GM23338 (cell line): Measurements from ENCODE around the gene ACBD7. TPM values are rescaled to one million over a fixed set of nuclear protein-coding genes. Genes with fewer than 3 reads are reported as not detected.

ENCODE experiments used
- ATAC-seq: fragments of 200-7000 bp; cut with Tn5 transposase; 3 replicates; pipeline ENCODE4 v1.9.1; 2020
- DNase-seq: peaks from one replicate; pipeline ENCODE4 v3.0.0-alpha.2; 2015; ENCODE audit warnings: low spot score
- H2AFZ ChIP-seq: fragments of 200-600 bp; sonication (generic); 2 replicates; pipeline ENCODE4 v1.8.0; 2016; ENCODE audit warnings: antibody characterized with exemption, mild to moderate bottlenecking, moderate library complexity
- H3F3A ChIP-seq: fragments of 200-600 bp; sonication (generic); replicated peaks from 2 replicates; pipeline ENCODE4 v1.8.0; 2017; ENCODE audit warnings: antibody characterized with exemption, mixed run types, low read depth
- H3K27ac ChIP-seq: fragments of 200-600 bp; sonication (generic); 2 replicates; pipeline ENCODE4 v1.6.1; 2016; ENCODE audit warnings: low read depth
- H3K27me3 ChIP-seq: fragments of 200-600 bp; sonication (generic); 2 replicates; pipeline ENCODE4 v1.8.0; 2016; ENCODE audit warnings: mild to moderate bottlenecking, mixed run types, moderate library complexity; ENCODE audit not compliant: insufficient read depth
- H3K36me3 ChIP-seq: fragments of 200-600 bp; sonication (generic); 2 replicates; pipeline ENCODE4 v1.8.0; 2016; ENCODE audit warnings: mild to moderate bottlenecking; ENCODE audit not compliant: insufficient read depth
- H3K4me1 ChIP-seq: fragments of 200-600 bp; sonication (generic); 2 replicates; pipeline ENCODE4 v1.8.0; 2016; ENCODE audit warnings: mild to moderate bottlenecking, moderate library complexity; ENCODE audit not compliant: insufficient read depth
- H3K4me2 ChIP-seq: fragments of 200-600 bp; sonication (generic); 2 replicates; pipeline ENCODE4 v1.7.1; 2017; ENCODE audit warnings: mixed run types
- H3K4me3 ChIP-seq: fragments of 200-600 bp; sonication (generic); 2 replicates; pipeline ENCODE4 v1.6.1; 2016; ENCODE audit warnings: mixed run types
- H3K79me2 ChIP-seq: fragments of 200-600 bp; sonication (generic); replicated peaks from 2 replicates; pipeline ENCODE4 v1.8.0; 2017; ENCODE audit warnings: mild to moderate bottlenecking; ENCODE audit not compliant: insufficient read depth
- H3K9me2 ChIP-seq: fragments of 200-600 bp; sonication (generic); 2 replicates; pipeline ENCODE4 v1.8.0; 2017; ENCODE audit not compliant: insufficient read depth
- H4K20me1 ChIP-seq: fragments of 200-600 bp; sonication (generic); replicated peaks from 2 replicates; pipeline ENCODE4 v1.8.0; 2017; ENCODE audit warnings: mild to moderate bottlenecking; ENCODE audit not compliant: insufficient read depth
- H3K27ac Mint-ChIP-seq: 2 replicates; pipeline ENCODE4 v1.8.0; 2020; ENCODE audit warnings: inconsistent platforms, mild to moderate bottlenecking, moderate library complexity, mixed read lengths
- H3K27me3 Mint-ChIP-seq: 3 replicates; pipeline ENCODE4 v1.8.0; 2022; ENCODE audit warnings: low read depth, mild to moderate bottlenecking, moderate library complexity, mixed read lengths, inconsistent platforms; ENCODE audit not compliant: insufficient read depth, poor library complexity
- H3K36me3 Mint-ChIP-seq: 3 replicates; pipeline ENCODE4 v1.8.0; 2021; ENCODE audit warnings: low read depth, mild to moderate bottlenecking, inconsistent platforms, moderate library complexity, mixed read lengths
- H3K4me1 Mint-ChIP-seq: 3 replicates; pipeline ENCODE4 v1.8.0; 2020; ENCODE audit warnings: mild to moderate bottlenecking, inconsistent platforms, mixed read lengths
- H3K4me3 Mint-ChIP-seq: 3 replicates; pipeline ENCODE4 v1.8.0; 2021; ENCODE audit warnings: moderate library complexity, mild to moderate bottlenecking, inconsistent platforms, mixed read lengths
- H3K9me3 Mint-ChIP-seq: 3 replicates; pipeline ENCODE4 v1.8.0; 2020; ENCODE audit warnings: moderate library complexity, mild to moderate bottlenecking, inconsistent platforms, mixed read lengths
- CREB1 ChIP-seq: fragments of 250-450 bp; sonication (Bioruptor Pico); IDR thresholded peaks from 2 replicates; pipeline ENCODE4 v1.5.0; 2020; ENCODE audit warnings: low read depth, mild to moderate bottlenecking, moderate library complexity
- ETS1 ChIP-seq: IDR thresholded peaks from 2 replicates; pipeline ENCODE4 v1.6.1; 2016; ENCODE audit warnings: antibody characterized with exemption
- EZH2phosphoT487 ChIP-seq: fragments of 200-600 bp; sonication (generic); IDR thresholded peaks from one replicate; pipeline ENCODE4 v1.8.1; 2018; ENCODE audit warnings: antibody characterized with exemption; ENCODE audit not compliant: unreplicated experiment
- JUNB ChIP-seq: IDR thresholded peaks from one replicate; pipeline ENCODE4 v1.6.1; 2016; ENCODE audit warnings: antibody characterized with exemption; ENCODE audit not compliant: unreplicated experiment
- NANOG ChIP-seq: IDR thresholded peaks from 2 replicates; pipeline ENCODE4 v1.6.1; 2016; ENCODE audit warnings: antibody characterized with exemption, borderline replicate concordance
- ZNF114 ChIP-seq: fragments of 250-450 bp; sonication (Bioruptor Pico); IDR thresholded peaks from 2 replicates; pipeline ENCODE4 v1.5.0; 2020; ENCODE audit warnings: mild to moderate bottlenecking, moderate library complexity
- ZNF331 ChIP-seq: fragments of 250-450 bp; sonication (Bioruptor Pico); IDR thresholded peaks from 2 replicates; pipeline ENCODE4 v1.5.0; 2020; ENCODE audit warnings: low read depth, mild to moderate bottlenecking, moderate library complexity
- ZNF462 ChIP-seq: fragments of 250-450 bp; sonication (Bioruptor Pico); IDR thresholded peaks from 2 replicates; pipeline ENCODE4 v1.5.0; 2020; ENCODE audit warnings: mild to moderate bottlenecking, moderate library complexity
- polyA plus RNA-seq: library from polyadenylated mRNA; unstranded; fragments of >200 nt; fragmentation: Nextera tagmentation; extraction: Ambion mirVana; gene quantifications from 2 replicates; pipeline ENCODE4 v1.2.1, GENCODE V29; 2016
- total RNA-seq: library from RNA; depleted of rRNA; stranded (reverse); fragments of >200 nt; shearing (Covaris generic); gene quantifications from 2 replicates; pipeline ENCODE4 v1.2.3, GENCODE V29; 2014

The ACBD7 gene
- total and polyA plus RNA-seq, 2 experiments from 2014 or later = 2.8 to 14.7 TPM

GRCh38 chr10:15103513-15103912 is 14.9 kb upstream of the ACBD7 start:
- Mint-ChIP-seq H3K27ac (no peak overlapping the region), H3K4me1 (peaks cover 8% of the 10 kb centered on the region), H3K27me3 (no peaks in the 10 kb centered on the region), H3K4me3 (no peak overlapping the region), H3K9me3 (no peaks in the 10 kb centered on the region), H3K36me3 (peaks cover 49% of the 10 kb centered on the region)
- no peak overlapping the region for H3K4me3 ChIP-seq
- H3K27me3 ChIP-seq = no peaks in the 10 kb centered on the region
- no peak for ATAC-seq
- peaks cover 43% of the 10 kb centered on the region for H3K79me2 ChIP-seq
- H3F3A ChIP-seq = no peaks in the 10 kb centered on the region
- H3K9me2 ChIP-seq = no peaks in the 10 kb centered on the region
- DNase-seq = no peak
- peaks cover 29% of the 10 kb centered on the region; the same call in 1 of the 2 replicates for H3K36me3 ChIP-seq
- no peak overlapping the region for H2AFZ ChIP-seq
- TF ChIP-seq CREB1 (CRISPR knock-in tag) (no peak), ZNF114 (no peak), NANOG (no peak), EZH2phosphoT487 (no peak), ZNF331 (CRISPR knock-in tag) (no peak), ZNF462 (CRISPR knock-in tag) (no peak), ETS1 (no peak), JUNB (no peak)
- peaks cover 27% of the 10 kb centered on the region for H4K20me1 ChIP-seq
- no peak overlapping the region for H3K4me2 ChIP-seq
- no peak overlapping the region for H3K27ac ChIP-seq
- H3K4me1 ChIP-seq = peaks cover 3% of the 10 kb centered on the region; the same call in 1 of the 2 replicates
